ENCODE measurements around the gene UBE2F. TPM values are rescaled to one million over a fixed set of nuclear protein-coding genes. Genes with fewer than 3 reads are reported as not detected.

The UBE2F gene
- total and polyA plus RNA-seq, 2 of the 4 experiments (the other 2 are of a cell fraction), result 44.6 to 59.8 TPM

DNA sequence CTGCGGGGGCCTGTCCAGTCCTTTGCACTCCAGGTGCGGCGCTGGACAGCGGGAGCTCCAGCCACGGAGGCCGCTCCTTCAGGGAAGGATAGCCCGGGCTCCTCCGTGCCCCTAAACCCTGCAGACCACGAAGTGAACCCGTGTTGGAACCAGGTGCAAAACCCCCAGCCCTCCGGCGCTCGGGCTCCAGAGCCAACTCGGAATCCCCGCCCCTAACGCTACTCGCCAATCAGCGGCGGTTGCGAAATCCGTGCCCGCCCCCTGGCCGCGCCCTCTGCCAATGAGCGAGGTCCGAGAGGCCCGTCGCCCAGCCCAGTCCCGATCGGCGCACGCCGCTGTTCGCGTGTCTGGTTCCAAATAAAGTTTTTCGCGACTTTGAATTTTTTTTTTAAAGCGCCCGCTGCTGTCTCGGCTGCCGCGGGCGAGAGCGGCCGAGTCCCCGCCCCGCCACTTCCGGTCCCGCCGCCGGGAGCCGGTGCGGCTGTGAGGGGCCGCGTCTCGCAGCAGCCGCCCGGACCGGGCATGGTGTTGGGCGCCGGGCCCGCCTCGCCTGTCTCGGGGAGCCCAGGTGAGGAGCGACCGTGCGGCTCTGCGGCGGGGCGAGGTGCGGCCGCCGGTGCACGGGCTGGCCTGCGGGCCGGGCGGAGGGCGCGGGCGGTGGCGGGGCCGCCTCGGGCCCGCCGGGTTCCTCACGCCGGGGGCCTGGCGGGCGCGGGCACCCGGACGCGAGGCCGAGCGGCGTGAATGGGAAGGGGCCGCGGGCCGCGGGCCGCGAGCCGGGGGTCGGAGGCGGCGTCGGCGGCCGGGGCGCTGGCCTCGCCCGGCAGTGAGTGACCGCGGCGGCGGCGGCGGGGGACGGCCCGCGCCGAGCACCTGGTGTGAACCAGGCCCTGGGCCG, at the start of gene UBE2F (continued):
- TF ChIP-seq, protein P1, sequence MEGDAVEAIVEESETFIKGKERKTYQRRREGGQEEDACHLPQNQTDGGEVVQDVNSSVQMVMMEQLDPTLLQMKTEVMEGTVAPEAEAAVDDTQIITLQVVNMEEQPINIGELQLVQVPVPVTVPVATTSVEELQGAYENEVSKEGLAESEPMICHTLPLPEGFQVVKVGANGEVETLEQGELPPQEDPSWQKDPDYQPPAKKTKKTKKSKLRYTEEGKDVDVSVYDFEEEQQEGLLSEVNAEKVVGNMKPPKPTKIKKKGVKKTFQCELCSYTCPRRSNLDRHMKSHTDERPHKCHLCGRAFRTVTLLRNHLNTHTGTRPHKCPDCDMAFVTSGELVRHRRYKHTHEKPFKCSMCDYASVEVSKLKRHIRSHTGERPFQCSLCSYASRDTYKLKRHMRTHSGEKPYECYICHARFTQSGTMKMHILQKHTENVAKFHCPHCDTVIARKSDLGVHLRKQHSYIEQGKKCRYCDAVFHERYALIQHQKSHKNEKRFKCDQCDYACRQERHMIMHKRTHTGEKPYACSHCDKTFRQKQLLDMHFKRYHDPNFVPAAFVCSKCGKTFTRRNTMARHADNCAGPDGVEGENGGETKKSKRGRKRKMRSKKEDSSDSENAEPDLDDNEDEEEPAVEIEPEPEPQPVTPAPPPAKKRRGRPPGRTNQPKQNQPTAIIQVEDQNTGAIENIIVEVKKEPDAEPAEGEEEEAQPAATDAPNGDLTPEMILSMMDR (conservative IDR thresholded peaks at IDR 0.05; ENCODE audit: low read depth, low read length), result no peak
- TF ChIP-seq CEBPB (IDR thresholded peaks at IDR 0.05; ENCODE audit: low read depth, low read length) (peak; percentile 100), NFE2L2 (IDR thresholded peaks at IDR 0.05; ENCODE audit: low read depth, low read length) (no peak), MAFK (IDR thresholded peaks at IDR 0.05; ENCODE audit: low read depth, low read length) (no peak), BHLHE40 (IDR thresholded peaks at IDR 0.05; ENCODE audit: low read depth, low read length) (peak; percentile 92), RCOR1 (IDR thresholded peaks at IDR 0.05; ENCODE audit: insufficient replicate concordance, low read length) (no peak), MXI1 (IDR thresholded peaks at IDR 0.05; ENCODE audit: borderline replicate concordance, low read depth, low read length) (peak; percentile 70)
